Stomach (tissue), 9 donors: ENCODE results near the gene FBXL2. TPM values are rescaled to one million over a fixed set of nuclear protein-coding genes. Genes with fewer than 3 reads are reported as not detected.
"Not testable (repeated sequence)": the region's sequence is repeated elsewhere in the genome, so short reads cannot be mapped to it uniquely, and the experiment has no call there.

Source experiments
- DNase-seq, 2 donors: peaks; one replicate each; pipeline versions ENCODE4 v3.0.0 to v3.0.0-alpha.2; 2013 to 2019
- H3K27ac ChIP-seq, 5 donors: fragments of 200-600 bp in 4 of 5; sonication (generic) in 4 of 5; one replicate each; pipeline ENCODE4 v1.5.1; 2013 to 2019; ENCODE audit warnings: mild to moderate bottlenecking in 1 of 5, moderate library complexity in 1 of 5
- H3K27me3 ChIP-seq, 3 donors: fragments of 200-600 bp; sonication (generic); one replicate each; pipeline ENCODE4 v1.5.1; 2017 to 2019; ENCODE audit warnings: mixed run types in 1 of 3
- H3K36me3 ChIP-seq, 4 donors: fragments of 200-600 bp; sonication (generic); 1 replicate in 3 of 4; 2 replicates in 1 of 4; pipeline ENCODE4 v1.5.1; 2016 to 2019
- H3K4me1 ChIP-seq, 4 donors: fragments of 200-600 bp; sonication (generic); one replicate each; pipeline ENCODE4 v1.5.1; 2016 to 2019
- H3K4me3 ChIP-seq, 4 donors: fragments of 200-600 bp; sonication (generic) in 3 of 4; one replicate each; pipeline ENCODE4 v1.5.1; 2016 to 2019; ENCODE audit warnings: mild to moderate bottlenecking in 1 of 4
- H3K9me3 ChIP-seq, 4 donors: fragments of 200-600 bp; sonication (generic); one replicate each; pipeline ENCODE4 v1.5.1; 2016 to 2019
- EP300 ChIP-seq: sonication (generic); formaldehyde crosslinking; IDR thresholded peaks from one replicate; pipeline ENCODE4 v1.6.1; 2017; ENCODE audit warnings: antibody characterized with exemption
- POLR2A ChIP-seq, 4 donors: fragments of 450-650 bp; IDR thresholded peaks; one replicate each; pipeline ENCODE4 v1.6.1; 2016; ENCODE audit warnings: antibody characterized with exemption in 4 of 4, control low read depth in 2 of 4, mild to moderate bottlenecking in 1 of 4, moderate library complexity in 1 of 4
- POLR2AphosphoS5 ChIP-seq, 3 donors: sonication (generic); formaldehyde crosslinking; IDR thresholded peaks; one replicate each; pipeline ENCODE4 v1.6.1; 2016; ENCODE audit warnings: antibody characterized with exemption in 3 of 3
- WGBS, 5 donors: extraction: QIAGEN DNeasy Blood & Tissue Kit in 3 of 5; methylation state at CpG; one replicate each; pipeline versions ENCODE4 v1.1.5 to v1.1.7; 2013 to 2018; 5-methylcytosine and 5-hydroxymethylcytosine counted together
- intact Hi-C: fragments of 100-400 bp; cut with DNase I; formaldehyde crosslinking; loops from one replicate; pipeline ENCODE4 v1.15.1; 2023; ENCODE audit warnings: low total_unique reads
- polyA plus RNA-seq, 3 donors: library from polyadenylated mRNA; stranded (reverse); fragments of 200-250 nt; gene quantifications; one replicate each; pipeline ENCODE4 v1.2.3, GENCODE V29; 2013
- total RNA-seq, 5 donors: library from RNA; depleted of rRNA; stranded (reverse); fragments of >200 nt; gene quantifications; one replicate each; pipeline versions ENCODE4 v1.1.0 to v1.2.3, GENCODE V29; 2014 to 2016
- TF ChIP-seq, protein P1 (sequence below), 7 experiments: fragments of 450-650 bp in 4 of 7; fragments of 200-600 bp in 3 of 7; sonication (generic) in 3 of 7; IDR thresholded peaks; one replicate each; pipeline ENCODE4 v1.5.1; 2016 to 2019; ENCODE audit warnings: antibody characterized with exemption in 7 of 7, control low read depth in 2 of 7, mild to moderate bottlenecking in 1 of 7
- donor health status: healthy with polysubstance abuse.
- donor health status: Bipolar disorder and iron deficiency.
- donor health status: healthy.

Gene FBXL2
- total and polyA plus RNA-seq, 8 donors = 0.46 to 62.4 (median 9.4) TPM; not detected in 1

- 50 to 68% (median 55%) methylated on average over 1 of the region's 1 CpG for WGBS, 5 donors
- no peaks in the 10 kb centered on the region for H3K27me3 ChIP-seq
- no peak overlapping the region for H3K4me3 ChIP-seq
- peaks cover 18 to 65% (median 43%) of the 10 kb centered on the region in 4 donors for H3K4me1 ChIP-seq
- no peak for DNase-seq
- H3K36me3 ChIP-seq = peaks cover 0 to 38% (median 28%) of the 10 kb centered on the region in 4 donors
- no peak overlapping the region for H3K27ac ChIP-seq
- intact Hi-C loops = no loop called here
- no peaks in the 10 kb centered on the region for H3K9me3 ChIP-seq
- TF ChIP-seq POLR2A (IDR thresholded peaks at IDR 0.05) (no peak), POLR2AphosphoS5 (IDR thresholded peaks at IDR 0.05) (no peak), EP300 (no peak)
- TF ChIP-seq, protein P1, sequence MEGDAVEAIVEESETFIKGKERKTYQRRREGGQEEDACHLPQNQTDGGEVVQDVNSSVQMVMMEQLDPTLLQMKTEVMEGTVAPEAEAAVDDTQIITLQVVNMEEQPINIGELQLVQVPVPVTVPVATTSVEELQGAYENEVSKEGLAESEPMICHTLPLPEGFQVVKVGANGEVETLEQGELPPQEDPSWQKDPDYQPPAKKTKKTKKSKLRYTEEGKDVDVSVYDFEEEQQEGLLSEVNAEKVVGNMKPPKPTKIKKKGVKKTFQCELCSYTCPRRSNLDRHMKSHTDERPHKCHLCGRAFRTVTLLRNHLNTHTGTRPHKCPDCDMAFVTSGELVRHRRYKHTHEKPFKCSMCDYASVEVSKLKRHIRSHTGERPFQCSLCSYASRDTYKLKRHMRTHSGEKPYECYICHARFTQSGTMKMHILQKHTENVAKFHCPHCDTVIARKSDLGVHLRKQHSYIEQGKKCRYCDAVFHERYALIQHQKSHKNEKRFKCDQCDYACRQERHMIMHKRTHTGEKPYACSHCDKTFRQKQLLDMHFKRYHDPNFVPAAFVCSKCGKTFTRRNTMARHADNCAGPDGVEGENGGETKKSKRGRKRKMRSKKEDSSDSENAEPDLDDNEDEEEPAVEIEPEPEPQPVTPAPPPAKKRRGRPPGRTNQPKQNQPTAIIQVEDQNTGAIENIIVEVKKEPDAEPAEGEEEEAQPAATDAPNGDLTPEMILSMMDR (IDR thresholded peaks at IDR 0.05) = no peak
Measured at GRCh38 chr3:33426068-33426467, 148.8 kb downstream of the FBXL2 start.

DNA sequence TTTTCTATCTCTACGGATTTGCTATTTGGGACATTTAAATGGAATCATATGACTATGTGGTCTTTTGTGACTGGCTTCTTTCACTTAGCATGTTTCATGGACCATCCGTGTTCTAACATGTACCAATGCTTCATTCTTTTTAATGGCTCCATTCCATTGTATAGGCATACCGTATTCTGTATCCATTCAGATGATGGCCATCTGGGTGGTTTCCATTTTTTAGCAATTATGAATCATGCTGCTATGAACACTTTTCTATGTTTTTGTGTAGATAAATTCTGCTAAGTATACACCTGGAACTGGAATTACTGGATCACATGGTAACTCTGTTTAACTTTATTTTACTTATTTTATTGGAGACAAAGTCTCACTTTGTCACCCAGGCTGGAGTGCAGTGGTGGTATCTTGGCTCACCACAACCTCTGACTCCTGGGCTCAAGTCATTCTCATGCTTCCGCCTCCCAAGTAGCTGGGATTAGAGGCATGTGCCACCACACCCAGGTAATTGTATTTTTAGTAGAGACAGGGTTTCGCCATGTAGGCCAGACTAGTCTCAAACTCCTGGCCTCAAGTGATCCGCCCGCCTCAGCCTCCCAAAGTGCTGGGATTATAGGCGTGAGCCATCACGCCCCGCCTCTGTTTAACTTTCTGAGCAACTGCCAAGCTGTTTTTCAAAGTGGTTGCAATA is 149.5 kb downstream of the FBXL2 start:
- H3K27me3 ChIP-seq = no peaks in the 10 kb centered on the region
- intact Hi-C loops = no loop called here
- no peak overlapping the region for H3K27ac ChIP-seq
- 50 to 68% (median 65%) methylated on average over 10 of the region's 10 CpGs for WGBS, 5 donors
- peaks cover 0 to 31% (median 21%) of the 10 kb centered on the region in 4 donors for H3K36me3 ChIP-seq
- H3K9me3 ChIP-seq = no peaks in the 10 kb centered on the region
- peak in 1 of 2 donors; percentile 63 for DNase-seq
- peaks cover 18 to 72% (median 47%) of the 10 kb centered on the region in 4 donors for H3K4me1 ChIP-seq
- no peak for TF ChIP-seq POLR2A (IDR thresholded peaks at IDR 0.05)
- TF ChIP-seq EP300 = no peak
- TF ChIP-seq, protein P1 (IDR thresholded peaks at IDR 0.05) = no peak
- TF ChIP-seq POLR2AphosphoS5 (IDR thresholded peaks at IDR 0.05) = no peak
- no peak overlapping the region for H3K4me3 ChIP-seq

DNA sequence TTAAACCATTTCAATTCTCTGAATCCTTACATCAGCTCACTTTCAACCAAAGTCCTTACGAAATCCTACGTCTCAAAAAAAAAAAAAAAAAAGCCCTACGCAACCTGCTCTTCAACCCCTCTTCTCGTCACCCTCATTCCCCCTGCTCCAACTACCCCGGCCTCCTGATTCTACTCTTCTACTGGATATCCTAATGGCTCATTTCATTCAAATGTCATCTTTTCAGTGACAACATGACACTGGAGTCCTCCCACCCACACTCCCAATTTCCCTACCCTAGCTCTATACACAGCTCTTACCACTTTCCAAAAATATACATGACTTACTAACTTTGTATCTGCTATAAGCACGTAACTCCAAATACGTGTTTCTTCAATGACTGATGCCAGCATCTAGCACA is 151.5 kb downstream of the FBXL2 start:
- no peaks in the 10 kb centered on the region for H3K27me3 ChIP-seq
- WGBS, 5 donors = 73 to 81% (median 74%) methylated on average over 7 of the region's 7 CpGs
- no peak for DNase-seq
- H3K4me1 ChIP-seq = peaks cover 27 to 92% (median 58%) of the 10 kb centered on the region in 4 donors
- TF ChIP-seq POLR2AphosphoS5 (IDR thresholded peaks at IDR 0.05) (no peak), EP300 (no peak), POLR2A (IDR thresholded peaks at IDR 0.05) (no peak)
- TF ChIP-seq, protein P1 (IDR thresholded peaks at IDR 0.05) = no peak
- no peak overlapping the region for H3K4me3 ChIP-seq
- peaks cover 0 to 13% (median 6%) of the 10 kb centered on the region in 4 donors for H3K36me3 ChIP-seq
- intact Hi-C loops = no loop called here
- H3K9me3 ChIP-seq = no peaks in the 10 kb centered on the region
- no peak overlapping the region for H3K27ac ChIP-seq

DNA sequence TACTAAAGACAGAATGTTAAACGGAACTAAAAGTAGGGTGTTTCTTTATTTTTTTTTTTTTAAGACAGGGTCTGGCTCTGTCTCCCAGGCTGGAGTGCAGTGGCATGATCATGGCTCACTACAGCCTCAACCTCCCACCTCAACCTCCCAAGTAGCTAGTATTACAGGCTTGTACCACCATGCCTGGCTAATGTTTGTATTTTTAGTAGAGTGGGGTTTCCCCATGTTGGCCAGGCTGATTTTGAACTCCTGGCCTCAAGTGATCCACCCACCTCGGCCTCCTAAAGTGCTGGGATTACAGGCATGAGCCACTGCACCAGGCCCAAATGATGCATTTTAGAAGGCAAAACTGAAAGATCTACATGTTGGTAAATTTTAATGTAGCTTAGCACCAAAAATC is 152.1 kb downstream of the FBXL2 start:
- DNase-seq, H3K9me3 ChIP-seq, H3K36me3 ChIP-seq, intact Hi-C loops, H3K4me3 ChIP-seq, H3K27me3 ChIP-seq, H3K27ac ChIP-seq: not testable (repeated sequence)
- H3K4me1 ChIP-seq = peaks cover 28 to 97% (median 60%) of the 10 kb centered on the region in 4 donors
- 61 to 75% (median 71%) methylated on average over 2 of the region's 2 CpGs for WGBS, 5 donors

DNA sequence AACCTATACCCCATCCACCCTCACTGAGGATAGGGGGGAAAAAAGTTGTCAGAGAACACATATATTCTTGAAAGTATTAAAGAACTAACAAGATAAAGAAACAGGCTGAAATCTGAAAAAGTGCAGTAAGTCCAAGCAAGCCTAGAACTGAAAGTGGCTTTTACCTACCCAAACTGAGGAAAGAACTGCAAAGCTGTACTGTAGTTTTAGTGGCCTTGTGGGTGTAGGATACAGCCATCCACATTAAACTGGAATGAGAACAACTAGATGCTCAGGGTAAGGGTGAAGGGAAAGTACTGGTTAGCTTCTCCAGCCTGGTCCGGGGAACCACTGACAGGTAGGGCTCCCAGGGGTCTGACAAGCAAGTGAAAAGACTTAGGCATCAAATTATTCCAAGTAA is 152.8 kb downstream of the FBXL2 start:
- Histone ChIP-seq H3K9me3 (no peaks in the 10 kb centered on the region), H3K4me3 (no peak overlapping the region), H3K36me3 (no peaks in the 10 kb centered on the region), H3K27ac (no peak overlapping the region), H3K27me3 (no peaks in the 10 kb centered on the region), H3K4me1 (peaks cover 24 to 98% (median 61%) of the 10 kb centered on the region in 4 donors)
- TF ChIP-seq POLR2AphosphoS5 (IDR thresholded peaks at IDR 0.05) (no peak), POLR2A (IDR thresholded peaks at IDR 0.05) (no peak), EP300 (no peak)
- TF ChIP-seq, protein P1 (IDR thresholded peaks at IDR 0.05) = no peak
- DNase-seq = no peak
- WGBS, 5 donors = 71 to 100% (median 95%) methylated on average over 1 of the region's 1 CpG
- intact Hi-C loops = no loop called here
